ENCODE results near the gene CTXND2. TPM values are rescaled to one million over a fixed set of nuclear protein-coding genes. Genes with fewer than 3 reads are reported as not detected.
"Not testable (repeated sequence)": the region's sequence is repeated elsewhere in the genome, so short reads cannot be mapped to it uniquely, and the experiment has no call there.

CTXND2 gene
- polyA plus RNA-seq (ENCODE audit: insufficient read length in 3 of 3) = under 1 TPM in 1 of 3 donors, not detected in 2; 0.27 TPM
- long read RNA-seq, donor 1 = 0 reads
- long read RNA-seq, donor 2 = 0 reads
- long read RNA-seq, donor 3 = 0 reads
- long read RNA-seq, donor 4 = 0 reads
- long read RNA-seq, donor 5 = 0 reads
- long read RNA-seq, donor 6, partial matches to known transcripts = 0 of 1 reads
- long read RNA-seq, donor 6, other reads (novel, unspliced or antisense) = 0 of 1 reads
- long read RNA-seq, donor 7 = 0 reads
- long read RNA-seq, donor 8 = 0 reads
- long read RNA-seq, donor 9 = 0 reads
- long read RNA-seq, donor 10 = 0 reads
- long read RNA-seq, donor 11 = 0 reads
- long read RNA-seq, donor 12 = 0 reads
- long read RNA-seq, donor 13 = 0 reads
- long read RNA-seq, donor 14 = 0 reads
- long read RNA-seq, donor 15 = 0 reads
- long read RNA-seq, donor 16 = 0 reads

DNA sequence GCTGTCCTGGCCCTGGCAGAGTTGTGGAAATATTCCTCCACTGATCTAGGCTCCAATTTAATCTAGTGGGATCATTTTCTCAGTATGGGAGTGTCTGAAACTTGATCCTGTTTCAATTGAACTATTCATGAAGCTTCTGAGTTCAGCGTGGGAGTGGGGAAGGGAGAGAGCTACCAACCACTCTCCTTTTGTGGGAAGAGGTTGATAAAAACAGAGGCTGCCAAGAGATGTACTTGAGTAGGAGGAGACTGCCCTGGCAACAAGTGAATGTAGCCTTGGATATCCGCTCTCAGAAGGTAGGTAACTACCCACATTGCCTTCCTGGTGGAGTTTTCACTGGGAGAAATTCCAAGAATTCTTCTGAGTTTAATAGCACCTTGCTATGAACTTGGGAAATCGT is at the start of gene CTXND2:
Gene CTXND2, plus strand, starts transcription at position 119 of the 400 bp plus-strand sequence. CDS start 25,179 bp downstream, outside the sequence.
- no peak for DNase-seq

DNA sequence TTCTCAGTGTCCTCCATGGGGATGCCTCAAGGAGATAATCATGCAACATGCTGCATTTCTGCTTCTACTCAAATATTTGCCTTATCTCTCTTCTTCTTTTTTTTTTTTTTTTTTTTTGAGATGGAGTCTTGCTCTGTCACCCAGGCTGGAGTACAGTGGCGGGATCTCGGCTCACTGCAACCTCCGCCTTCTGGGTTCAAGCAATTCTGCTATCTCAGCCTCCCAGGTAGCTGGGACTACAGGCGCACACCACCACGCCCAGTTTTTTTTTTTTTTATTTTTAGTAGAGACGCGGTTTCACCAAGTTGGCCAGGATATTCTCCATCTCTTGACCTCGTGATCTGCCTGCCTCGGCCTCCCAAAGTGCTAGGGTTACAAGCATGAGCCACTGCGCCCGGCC is 46.1 kb upstream of the CTXND2 start:
- DNase-seq = not testable (repeated sequence)

DNA sequence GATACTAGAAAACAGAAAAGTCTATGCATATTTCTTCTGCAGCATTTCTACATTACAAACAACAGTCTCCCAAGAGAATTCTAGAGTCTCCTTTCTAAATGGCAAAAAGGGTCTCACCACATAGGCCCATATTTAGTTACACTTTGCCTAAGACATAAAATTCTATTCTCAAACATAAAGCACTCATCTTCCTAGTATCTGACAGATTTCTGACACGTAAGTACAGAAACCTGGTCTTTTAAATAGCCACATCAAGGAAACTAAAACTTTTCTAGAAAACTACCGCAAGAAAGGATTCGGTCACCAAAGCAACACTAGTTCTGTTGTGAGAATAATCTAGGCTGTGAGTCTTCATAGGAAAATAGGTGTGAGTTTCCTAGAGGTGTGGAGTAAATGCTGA is 45.3 kb upstream of the CTXND2 start:
- no peak for DNase-seq

DNA sequence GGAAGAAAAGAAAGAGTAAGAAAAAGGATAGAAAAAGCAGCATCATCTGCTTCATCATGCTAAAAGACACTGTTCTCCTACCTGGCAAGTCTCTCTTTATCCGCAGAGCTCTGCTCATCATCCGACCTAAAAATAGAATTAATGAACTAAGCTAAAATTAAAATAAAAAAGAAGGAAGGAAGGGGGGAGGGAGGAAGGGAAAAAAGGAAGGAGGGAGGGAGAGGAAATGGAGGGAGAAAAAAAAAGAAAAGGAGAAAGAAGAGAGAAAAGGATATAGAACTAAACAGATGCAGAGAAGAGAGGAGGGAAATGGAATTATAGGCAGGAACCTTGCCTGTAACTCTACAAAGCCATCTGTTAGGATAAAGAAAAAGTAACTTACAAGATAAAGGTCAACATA is 44.6 kb upstream of the CTXND2 start:
- DNase-seq = no peak

DNA sequence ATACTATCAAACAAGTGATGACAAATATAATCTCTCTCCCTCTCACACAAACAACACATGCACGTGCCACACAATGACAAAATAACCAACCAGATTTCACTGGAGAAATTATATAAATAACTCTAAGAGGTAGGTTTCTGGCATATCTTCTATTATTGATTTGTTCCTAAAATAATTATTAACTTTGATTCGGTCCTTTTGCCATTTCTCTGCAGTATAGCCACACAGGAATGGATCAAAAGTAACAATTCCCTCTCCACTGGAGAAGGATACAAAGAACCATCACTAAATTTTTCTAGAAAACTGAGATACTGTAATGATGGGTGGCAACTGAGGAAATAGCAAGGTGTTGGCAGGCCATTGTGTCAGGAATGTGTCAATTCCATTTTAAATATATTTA is 44.0 kb upstream of the CTXND2 start:
- no peak for DNase-seq

DNA sequence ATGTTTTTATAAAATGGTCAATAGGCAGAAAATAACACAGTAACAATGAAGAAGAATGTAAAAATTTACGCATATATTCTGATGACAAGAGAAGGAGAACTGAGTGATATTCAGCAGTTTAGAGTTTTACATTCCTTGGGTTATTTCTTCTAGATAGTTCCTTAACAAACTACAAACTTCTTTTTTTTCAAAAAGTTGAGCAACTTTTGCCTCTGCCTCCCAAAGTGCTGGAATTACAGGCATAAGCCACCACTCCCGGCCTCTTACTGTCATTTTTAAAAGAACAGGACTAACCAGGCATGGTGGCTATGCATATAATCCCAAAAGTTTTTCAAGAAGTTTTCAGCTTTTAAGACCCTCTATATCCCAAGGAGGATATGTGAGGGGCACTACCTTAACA is 43.5 kb upstream of the CTXND2 start:
- DNase-seq = no peak

DNA sequence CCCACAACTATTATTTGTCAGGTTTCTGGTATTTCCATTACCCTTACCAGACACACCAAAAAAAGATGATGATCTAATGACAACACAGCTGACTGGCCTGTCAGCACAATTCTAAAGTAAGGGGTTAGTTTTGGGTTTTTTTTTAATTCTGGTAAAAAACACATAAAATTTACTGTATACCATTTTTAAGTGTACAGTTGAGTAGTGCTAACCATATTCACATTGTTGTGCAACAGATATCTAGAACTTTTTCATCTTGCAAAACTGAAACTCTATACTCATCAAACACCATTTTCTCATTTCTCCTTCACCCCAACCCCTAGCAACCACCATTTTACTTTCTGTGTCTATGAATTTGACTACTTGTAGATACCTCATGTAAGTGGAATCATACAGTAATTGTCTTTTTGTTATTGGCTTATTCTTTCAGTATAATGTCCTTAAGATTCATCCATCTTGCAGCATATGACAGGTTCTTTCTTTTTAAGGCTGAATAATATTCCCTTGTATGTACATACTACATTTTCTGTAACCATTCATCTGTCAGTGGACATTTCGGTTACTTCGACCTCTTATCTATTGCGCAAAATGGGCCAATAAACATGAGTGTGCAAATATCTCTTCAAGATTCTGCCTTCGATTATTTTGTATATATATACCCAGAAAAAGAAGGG is 40.3 kb upstream of the CTXND2 start:
- no peak for DNase-seq

DNA sequence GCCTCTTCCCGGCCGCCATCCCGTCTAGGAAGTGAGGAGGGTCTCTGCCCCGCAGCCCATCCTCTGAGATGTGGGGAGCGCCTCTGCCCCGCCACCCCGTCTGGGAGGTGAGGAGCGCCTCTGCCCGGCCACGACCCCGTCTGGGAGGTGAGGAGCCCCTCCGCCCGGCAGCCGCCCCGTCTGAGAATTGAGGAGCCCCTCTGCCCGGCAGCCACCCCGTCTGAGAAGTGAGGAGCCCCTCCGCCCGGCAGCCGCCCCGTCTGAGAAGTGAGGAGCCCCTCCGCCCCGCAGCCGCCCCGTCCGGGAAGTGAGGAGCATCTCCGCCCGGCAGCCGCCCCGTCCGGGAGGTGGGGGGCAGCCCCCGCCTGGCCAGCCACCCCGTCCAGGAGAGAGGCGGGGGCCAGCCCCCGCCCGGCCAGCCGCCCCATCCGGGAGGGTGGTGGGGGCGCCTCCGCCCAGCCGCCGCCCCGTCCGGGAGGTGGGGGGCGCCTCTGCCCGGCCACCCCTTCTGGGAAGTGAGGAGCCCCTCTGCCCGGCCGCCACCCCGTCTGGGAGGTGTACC is 36.1 kb upstream of the CTXND2 start:
- DNase-seq = not testable (repeated sequence)

DNA sequence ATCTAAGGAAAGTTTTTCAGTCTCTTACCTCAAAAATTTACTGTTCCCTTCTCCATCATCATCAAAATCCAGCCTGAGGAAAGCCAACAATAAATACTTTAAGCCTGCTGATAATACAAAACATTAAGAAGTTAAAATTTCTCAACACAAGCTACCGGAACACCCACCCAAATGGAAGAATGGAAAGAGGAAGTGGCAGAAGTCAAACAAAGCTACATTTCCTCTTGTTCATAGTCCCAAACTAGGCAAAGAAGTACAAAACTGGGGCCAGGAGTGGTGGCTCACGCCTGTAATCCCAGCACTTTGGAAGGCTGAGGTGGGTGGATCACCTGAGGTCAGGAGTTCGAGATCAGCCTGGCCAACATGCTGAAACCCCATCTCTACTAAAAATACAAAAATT is 34.2 kb upstream of the CTXND2 start:
- DNase-seq = not testable (repeated sequence)

DNA sequence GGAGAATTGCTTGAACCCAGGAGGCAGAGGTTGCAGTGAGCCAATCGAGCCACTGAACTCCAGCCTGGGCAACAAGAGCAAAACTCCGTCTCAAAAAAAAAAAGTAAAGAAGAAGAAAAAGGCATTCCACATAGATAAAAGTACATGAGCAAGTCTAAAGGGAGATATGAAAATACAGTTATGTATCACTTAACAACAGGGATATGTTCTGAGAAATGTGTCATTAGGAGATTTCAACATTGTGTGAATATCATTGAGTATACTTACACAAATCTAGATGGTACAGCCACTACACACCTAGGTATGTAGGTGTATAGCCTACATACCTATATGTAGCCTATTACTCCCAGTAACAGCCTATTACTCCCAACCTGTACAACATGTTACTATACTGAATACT is 23.2 kb upstream of the CTXND2 start:
- no peak for DNase-seq

DNA sequence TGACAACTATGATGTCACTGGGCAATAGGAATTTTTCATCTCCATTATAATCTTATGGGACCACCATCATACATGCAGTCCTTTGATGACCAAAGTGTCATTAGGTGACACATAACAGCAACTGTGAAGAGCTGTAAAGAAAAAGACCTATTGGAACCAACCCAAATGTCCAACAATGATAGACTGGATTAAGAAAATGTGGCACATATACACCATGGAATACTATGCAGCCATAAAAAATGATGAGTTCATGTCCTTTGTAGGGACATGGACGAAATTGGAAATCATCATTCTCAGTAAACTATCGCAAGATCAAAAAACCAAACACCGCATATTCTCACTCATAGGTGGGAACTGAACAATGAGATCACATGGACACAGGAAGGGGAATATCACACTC is 22.7 kb upstream of the CTXND2 start:
- not testable (repeated sequence) for DNase-seq

DNA sequence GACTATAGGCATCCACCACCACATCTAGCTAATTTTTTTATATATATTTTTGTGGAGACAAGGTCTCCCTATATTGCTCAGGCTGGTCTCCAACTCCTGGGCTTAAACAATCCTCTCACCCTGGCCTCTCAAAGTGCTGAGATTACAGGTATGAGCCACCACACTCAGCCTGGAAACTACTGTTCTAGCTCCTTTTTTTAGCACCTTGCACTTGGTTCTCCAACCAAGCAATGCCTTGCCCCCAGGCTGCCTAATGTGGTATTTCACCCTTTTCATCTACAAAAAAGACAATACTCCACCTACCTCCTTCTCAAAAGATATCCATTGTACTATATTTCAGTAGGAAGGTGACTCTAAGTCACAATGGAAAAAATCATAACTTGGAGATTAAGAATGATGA is 17.3 kb upstream of the CTXND2 start:
- no peak for DNase-seq

DNA sequence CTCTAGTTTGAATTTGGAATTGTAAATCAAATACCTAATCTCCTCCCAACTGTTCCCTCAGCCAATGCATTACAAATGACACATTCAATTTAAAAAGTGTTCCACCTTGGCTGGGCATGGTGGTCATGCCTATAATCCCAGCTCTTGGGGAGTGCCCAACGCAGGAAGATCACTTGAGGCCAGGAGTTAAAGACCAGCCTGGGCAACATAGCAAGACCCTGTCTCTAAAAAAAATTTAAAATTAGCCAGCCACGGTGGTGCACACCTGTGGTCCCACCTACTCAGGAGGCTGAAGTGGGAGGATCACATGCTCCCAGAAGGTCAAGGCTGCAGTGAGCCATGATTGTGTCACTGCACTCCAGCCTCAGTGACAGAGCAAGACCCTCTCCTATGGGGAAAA is 14.4 kb upstream of the CTXND2 start:
- DNase-seq = no peak

DNA sequence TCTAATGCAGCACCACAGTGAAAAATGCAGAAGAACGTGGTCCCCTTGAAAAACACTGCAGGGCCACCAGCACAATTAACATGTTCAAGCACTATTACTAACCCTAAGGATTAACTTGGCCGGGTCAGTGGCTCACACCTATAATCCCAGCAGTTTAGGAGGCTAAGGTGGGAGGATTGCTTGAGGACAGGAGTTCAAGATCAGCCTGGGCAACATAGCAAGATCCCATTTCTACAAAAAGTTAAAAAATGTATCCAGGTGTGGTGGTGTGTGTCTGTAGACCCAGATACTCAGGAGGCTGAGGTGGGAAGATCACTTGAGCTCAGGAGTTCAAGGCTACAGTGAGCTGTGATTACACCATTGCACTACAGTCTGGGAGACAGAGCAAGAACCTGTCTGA is 13.4 kb upstream of the CTXND2 start:
- DNase-seq = no peak

DNA sequence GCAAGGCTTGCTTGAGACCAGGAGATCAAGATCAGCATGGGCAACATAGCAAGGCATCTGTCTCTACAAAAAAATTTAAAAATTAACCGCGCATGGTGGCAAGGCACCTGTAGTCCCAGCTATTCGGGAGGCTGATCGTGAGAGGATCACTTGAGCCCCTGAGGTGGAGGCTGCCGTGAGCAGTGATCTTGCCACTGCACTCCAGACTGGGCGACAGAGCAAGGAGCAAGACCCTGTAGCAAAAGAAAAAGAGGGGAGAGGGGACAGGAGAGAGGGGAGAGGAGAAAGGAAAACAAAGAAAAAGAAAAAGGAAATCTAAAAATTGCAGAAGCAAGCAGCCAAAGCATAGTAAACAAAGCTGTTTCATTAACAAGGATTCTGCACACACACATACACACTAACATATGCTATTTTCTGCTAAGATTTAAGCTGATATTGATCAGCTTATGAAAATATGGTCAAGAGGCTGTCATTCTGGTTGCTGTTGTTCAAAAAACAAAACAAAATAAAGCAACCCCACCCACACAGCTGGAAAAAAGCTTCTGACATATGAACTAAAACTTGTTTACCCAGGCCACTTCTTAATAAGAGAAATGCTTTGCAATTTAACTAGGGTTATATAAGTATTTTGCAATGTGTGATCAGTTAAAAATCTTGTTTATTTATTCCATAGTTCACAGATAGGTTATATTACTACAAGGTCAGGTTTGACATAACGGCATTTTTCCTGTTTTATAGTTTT is 12.3 kb upstream of the CTXND2 start:
- DNase-seq = no peak

DNA sequence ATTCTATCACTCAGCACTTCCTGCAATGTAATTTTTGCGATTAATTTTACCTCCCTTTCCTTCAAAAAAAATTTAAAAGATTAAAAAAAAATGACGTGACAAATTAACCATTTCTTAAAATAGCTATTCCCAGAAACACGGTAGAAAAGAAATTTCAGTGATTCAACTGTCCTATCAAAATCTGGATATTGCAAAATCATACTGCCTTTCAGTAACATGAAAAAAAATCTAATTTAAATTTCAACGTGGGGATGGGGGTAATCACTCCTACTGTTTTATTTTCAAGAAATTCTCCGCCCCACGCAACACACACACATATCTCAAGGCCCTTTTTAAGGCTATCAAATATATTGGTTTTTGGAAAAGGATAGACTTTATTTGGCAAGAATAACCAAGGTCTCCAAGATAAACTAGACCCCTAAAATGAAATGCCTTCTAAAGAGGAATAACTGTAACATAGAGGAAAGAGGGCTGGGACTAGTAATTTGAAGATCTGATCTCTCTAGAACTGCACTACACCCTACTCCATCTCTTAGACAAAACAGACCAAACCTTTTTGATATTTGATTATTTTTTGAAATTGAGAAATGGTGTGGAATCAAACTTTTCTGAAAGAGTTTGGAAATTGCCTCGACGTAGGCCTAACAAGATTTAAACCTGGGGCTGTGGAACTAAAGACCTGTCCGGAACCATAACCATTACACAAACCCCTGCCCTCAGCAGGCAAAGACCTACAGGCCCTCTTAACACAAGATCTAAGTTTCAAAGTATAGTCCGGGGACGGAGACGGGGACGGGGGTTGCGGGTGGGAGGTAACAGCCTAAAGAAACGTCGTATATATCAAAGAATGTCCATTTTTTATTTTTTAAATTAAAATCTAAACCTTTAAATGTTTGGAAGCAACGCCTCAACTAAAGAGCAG is 11.5 kb upstream of the CTXND2 start:
- DNase-seq = no peak

DNA sequence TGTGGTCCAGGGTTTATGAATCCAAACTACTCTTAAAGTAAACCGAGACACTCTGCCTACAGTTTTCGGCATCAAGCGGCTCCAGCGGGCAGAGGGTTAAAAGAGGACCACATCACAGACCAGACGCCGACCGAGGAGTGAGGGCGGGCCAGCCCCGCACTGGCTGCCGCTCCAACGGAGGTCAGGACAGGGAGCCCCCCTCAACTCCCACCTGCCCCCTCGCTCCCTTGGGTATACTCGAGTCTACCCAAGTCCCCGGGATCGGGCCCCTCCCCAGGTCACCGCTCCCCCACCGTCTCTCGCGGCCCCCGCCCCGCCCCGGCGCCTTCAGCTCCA is 10.8 kb upstream of the CTXND2 start:
- peak; percentile 74 for DNase-seq

DNA sequence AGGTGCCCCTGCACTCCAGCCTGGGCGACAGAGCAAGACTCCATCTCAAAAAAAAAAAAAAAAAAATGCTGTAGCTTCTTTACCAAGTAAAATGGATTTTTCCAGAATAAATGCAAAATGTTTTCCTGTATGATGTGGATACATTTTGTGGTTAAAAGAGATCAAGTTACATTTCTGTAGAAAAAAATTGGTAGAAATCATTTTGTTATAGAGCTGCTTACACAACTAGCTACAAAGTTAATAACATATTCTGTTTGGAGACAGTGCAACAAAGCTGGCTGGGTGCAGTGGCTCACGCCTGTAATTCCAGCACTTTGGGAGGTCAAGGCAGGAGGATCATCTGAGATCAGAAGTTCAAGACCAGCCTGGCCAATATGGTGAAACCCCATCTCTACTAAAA is 8.0 kb upstream of the CTXND2 start:
- DNase-seq = not testable (repeated sequence)

DNA sequence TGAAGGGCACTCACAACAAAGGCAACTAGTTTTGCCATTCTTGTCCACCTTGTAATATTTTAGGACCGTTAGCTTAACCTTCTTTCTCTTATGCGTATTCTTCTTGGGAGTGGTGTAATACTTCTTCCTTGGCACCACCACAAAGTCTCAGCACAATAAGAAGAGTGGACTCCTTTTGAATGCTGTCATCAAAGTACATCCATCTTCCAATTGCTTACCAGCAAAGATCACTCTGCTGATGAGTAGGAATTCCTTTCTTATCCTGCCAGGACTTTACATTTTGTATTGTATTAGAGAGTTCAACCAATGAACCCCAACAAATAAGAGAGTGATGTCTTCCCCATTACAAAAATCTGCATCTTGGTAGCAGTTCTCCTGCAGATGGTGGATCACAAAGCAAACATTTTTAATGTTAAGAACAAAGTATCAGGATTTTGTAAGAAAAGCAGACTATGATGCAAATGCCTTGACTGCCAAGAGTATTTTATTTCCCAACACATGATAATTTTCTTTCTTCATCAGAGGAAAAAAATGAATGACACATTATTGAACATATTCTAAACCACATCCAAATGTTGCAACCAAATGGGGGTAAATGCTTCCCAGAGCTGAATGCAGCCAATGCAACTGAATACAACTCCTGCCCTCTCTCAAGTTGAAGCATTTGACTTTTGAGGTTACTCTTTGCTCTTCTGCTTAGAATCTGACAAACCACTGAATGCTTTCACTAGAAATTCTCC is 5.4 kb upstream of the CTXND2 start:
- no peak for DNase-seq

DNA sequence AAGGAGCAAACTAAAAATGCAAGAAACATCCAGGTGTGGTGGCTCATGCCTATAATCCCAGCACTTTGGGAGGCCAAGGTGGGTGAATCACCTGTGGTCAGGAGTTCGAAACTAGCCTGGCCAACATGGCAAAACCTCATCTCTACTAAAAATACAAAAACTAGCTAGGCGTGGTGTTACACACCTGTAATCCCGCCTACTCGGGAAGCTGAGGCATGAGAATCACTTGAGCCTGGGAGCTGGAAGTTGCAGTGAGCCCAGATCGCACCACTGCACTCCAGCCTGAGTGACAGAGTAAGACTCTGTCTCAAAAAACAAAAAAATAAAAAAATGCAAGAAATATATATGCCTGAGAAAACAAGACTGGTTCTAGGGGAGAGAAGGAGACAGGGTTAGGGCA is 3.8 kb upstream of the CTXND2 start:
- DNase-seq = not testable (repeated sequence)

DNA sequence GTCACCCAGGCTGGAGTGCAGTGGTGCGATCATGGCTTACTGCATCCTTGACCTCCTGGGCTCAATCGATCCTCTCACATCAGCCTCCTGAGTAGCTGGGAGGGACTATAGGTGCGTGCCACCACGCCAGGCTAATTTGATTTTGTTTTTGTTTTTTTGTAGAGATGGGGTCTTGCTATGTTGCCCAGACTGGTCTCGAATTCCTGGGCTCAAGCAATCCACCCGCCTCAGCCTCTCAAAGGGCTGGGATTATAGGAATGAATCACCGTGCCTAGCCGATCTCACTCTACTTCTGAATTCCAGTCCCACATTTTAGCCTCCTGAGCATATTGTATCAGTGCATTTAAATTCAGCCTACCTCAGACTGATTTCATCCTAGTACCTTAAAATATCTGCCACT is 1.8 kb downstream of the CTXND2 start:
- no peak for DNase-seq
